IPS-15b (cell line): ENCODE data around the gene TEAD1.

Source experiments
- H3K27me3 ChIP-seq: one replicate; pipeline ENCODE4 v1.6.1; 2013; ENCODE audit warnings: low read length; ENCODE audit not compliant: control insufficient read depth, insufficient read depth
- H3K36me3 ChIP-seq: one replicate; pipeline ENCODE4 v1.6.1; 2013; ENCODE audit warnings: low read length; ENCODE audit not compliant: control insufficient read depth, insufficient read depth
- H3K4me1 ChIP-seq: one replicate; pipeline ENCODE4 v1.6.1; 2013; ENCODE audit warnings: mild to moderate bottlenecking, low read length; ENCODE audit not compliant: control insufficient read depth, insufficient read depth
- H3K4me3 ChIP-seq: one replicate; pipeline ENCODE4 v1.5.1; 2013; ENCODE audit warnings: low read depth, low read length
- H3K9ac ChIP-seq: one replicate; pipeline ENCODE4 v1.6.1; 2013; ENCODE audit warnings: low read depth, mild to moderate bottlenecking, low read length
- H3K9me3 ChIP-seq: one replicate; pipeline ENCODE4 v1.6.1; 2013; ENCODE audit warnings: mild to moderate bottlenecking, low read length; ENCODE audit not compliant: control insufficient read depth, insufficient read depth

TEAD1 gene

DNA sequence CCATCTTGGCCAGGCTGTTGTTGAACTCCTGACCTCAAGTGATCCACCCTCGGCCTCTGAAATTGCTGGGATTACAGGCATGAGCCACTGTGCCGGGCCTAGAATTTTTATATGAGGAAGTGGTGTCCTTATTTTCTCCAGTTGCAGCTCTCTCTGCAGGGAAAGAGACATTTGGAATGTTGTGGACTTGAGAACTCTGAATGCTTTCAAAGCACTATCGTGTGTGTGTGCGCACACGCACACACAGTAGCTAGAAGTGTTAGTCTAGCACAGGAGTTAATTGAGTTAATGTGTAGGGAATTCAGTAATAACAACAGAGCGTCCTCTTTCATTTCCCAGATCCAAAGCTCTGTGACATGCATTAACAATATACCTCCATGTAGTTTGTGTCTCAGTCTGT lies 170.9 kb downstream of the TEAD1 start:
- Histone ChIP-seq H3K4me1 (peaks cover 39% of the 10 kb centered on the region), H3K9ac (no peak overlapping the region), H3K4me3 (no peak overlapping the region), H3K27me3 (no peaks in the 10 kb centered on the region), H3K9me3 (no peaks in the 10 kb centered on the region), H3K36me3 (no peaks in the 10 kb centered on the region)

DNA sequence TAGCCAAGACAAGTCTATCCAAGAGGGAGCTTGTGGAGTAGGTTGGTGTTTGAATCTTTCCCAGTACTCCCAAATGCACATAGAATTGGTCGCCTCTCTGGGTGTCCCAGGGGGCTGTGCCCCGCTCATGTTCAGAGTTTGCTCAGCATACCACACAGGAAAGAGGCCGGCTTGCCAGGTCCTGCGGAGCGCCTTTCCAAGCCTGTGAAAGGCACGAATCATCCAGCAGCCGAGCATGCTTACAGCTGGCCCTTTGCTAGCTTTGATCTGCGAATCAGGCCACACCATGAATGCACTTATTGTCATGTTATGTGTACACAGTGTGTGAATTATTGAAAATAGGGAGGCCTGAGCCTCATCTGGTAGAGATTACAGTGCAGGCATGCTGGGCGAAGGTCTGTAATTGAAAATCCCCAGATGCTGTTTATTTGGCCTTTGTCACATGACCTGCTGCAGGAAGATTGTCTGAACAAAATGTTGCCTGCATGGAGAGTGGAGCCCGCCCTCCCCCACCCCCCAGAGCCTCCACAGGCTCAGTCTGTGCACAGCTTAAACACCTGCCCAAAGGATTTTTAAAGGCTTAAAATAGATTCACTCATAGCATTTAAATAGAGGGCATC lies 171.6 kb downstream of the TEAD1 start:
- Histone ChIP-seq H3K27me3 (no peaks in the 10 kb centered on the region), H3K9me3 (no peaks in the 10 kb centered on the region), H3K36me3 (no peaks in the 10 kb centered on the region), H3K4me3 (no peak overlapping the region), H3K4me1 (peaks cover 36% of the 10 kb centered on the region), H3K9ac (no peak overlapping the region)

DNA sequence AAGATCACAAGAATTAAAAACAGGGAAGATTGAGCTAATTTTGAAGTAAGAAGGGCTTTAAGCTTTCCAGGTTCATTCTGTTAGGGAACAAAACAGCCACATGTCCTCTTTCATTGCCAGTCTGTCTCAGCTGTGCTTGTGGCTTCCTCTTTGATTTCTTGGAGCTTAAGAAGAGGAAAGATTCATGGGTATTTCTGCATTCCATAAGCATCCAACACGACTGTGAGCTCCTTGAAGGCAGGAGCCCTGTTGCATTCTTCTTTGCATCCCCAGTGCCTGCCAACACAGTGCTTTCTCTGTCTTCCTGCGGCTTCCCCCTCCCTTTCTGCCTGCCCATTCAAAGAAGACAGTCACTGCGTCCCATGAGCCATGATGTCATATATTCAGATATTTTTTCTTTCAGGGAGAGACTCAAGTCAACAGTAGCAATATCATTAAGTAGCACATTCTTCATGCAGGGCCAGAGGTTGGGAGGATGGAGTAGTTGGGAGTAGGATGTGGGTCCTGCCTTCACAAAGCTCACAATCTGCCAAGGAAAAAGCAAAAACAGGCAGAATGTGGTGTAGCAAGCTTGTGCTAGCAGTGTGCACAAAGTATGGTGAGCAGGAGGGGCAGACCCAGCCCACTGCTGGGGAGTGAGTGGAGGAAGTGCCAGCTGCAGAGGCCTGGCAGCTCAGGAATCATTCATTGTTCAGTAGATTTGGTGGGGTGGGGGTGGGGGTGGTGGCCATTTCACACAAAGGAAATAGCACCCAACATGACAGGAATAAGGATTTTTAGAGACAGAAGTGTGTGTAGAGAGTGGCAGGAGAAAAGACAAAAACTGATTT lies 172.8 kb downstream of the TEAD1 start:
- Histone ChIP-seq H3K4me3 (no peak overlapping the region), H3K4me1 (peaks cover 27% of the 10 kb centered on the region), H3K9ac (no peak overlapping the region), H3K36me3 (no peaks in the 10 kb centered on the region), H3K9me3 (no peaks in the 10 kb centered on the region), H3K27me3 (no peaks in the 10 kb centered on the region)

DNA sequence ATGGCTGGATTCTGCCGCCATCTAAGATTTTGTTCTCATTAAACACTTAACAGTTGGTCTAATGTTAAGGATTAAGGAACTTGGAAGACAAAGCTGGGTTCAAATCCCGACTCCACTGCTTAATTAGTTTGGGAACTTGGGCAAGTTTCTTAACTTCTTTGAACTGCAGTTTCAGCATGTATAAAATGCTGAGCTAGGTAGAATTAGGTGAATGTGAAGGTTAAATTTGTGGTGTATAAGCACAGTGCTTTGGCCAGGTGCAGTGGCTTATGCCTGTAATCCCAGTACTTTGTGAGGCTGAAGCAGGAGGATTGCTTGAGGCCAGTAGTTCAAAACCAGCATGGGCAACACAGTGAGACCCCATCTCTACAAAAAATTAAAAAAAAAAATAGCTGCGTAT lies 174.2 kb downstream of the TEAD1 start:
- Histone ChIP-seq H3K9me3 (no peaks in the 10 kb centered on the region), H3K27me3 (no peaks in the 10 kb centered on the region), H3K4me3 (no peak overlapping the region), H3K9ac (no peak overlapping the region), H3K36me3 (no peaks in the 10 kb centered on the region), H3K4me1 (peaks cover 21% of the 10 kb centered on the region)

DNA sequence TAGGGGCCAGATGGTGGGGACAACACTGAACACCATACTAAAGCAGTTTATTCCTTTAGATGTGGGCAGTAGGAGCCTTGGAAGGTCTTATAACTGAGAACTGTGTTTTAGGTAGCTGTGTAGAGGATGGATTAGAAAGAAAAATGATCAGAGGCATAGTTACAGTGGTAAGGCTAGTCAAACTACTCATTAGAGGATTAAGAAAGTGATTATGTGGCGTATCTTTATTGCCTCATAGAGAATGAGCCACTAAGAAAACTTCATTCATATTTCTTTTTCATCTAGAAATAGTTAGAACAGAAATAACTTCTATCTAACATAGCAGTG lies 179.1 kb downstream of the TEAD1 start:
- Histone ChIP-seq H3K4me3 (no peak overlapping the region), H3K36me3 (no peaks in the 10 kb centered on the region), H3K9ac (no peak overlapping the region), H3K4me1 (no peaks in the 10 kb centered on the region), H3K27me3 (no peaks in the 10 kb centered on the region), H3K9me3 (no peaks in the 10 kb centered on the region)

DNA sequence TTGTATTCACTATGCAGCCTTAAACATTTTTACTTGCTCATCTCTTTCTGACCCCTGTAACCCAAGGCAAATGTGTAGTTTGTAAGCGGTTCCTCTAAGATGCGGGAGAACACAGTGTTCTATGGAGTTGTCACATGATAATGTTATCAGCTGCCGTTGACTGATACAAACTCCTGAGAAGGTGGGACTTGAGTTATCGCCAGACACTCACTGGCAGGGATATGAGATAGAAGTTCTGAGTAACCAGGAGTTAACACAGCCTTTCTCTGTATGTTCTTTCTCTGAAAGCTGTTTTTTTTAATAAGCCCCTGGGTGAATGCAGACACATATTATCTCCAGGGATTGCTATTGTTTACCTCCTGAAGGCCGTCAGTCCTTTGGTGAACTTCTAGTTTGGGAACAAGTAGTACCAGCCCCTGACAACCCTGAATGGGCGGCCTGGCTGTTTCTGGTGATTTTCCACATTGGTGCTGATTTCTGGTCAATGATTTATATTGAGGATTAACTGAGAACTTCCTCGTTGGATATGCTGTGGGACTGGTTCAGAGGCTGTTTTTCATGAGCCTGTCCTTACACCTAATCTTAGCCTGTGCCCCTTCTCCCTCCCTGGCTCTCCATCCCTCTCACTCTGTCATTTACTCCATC lies 179.6 kb downstream of the TEAD1 start:
- H3K36me3 ChIP-seq = no peaks in the 10 kb centered on the region
- no peaks in the 10 kb centered on the region for H3K27me3 ChIP-seq
- H3K9me3 ChIP-seq = no peaks in the 10 kb centered on the region
- no peaks in the 10 kb centered on the region for H3K4me1 ChIP-seq
- H3K9ac ChIP-seq = no peak overlapping the region
- no peak overlapping the region for H3K4me3 ChIP-seq

DNA sequence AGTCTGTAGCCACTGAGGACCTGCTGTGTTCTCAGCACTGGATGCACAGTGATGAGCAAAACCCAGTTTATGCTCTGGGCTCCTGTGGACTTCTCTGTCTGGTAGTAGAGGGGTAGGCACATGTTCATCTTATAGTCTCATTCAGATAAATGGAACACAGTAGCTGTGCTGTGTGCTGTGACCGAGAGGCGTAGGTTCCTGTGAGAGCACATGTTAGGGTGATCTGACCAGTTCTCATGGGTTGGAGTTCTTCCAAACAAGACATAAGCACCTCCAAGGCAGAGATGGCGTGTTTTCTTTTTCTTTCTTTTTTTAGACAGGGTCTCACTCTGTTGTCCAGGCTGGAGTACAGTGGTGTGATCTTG lies 180.1 kb downstream of the TEAD1 start:
- Histone ChIP-seq H3K36me3 (no peaks in the 10 kb centered on the region), H3K9me3 (no peaks in the 10 kb centered on the region), H3K27me3 (no peaks in the 10 kb centered on the region), H3K9ac (no peak overlapping the region), H3K4me3 (no peak overlapping the region), H3K4me1 (no peaks in the 10 kb centered on the region)

DNA sequence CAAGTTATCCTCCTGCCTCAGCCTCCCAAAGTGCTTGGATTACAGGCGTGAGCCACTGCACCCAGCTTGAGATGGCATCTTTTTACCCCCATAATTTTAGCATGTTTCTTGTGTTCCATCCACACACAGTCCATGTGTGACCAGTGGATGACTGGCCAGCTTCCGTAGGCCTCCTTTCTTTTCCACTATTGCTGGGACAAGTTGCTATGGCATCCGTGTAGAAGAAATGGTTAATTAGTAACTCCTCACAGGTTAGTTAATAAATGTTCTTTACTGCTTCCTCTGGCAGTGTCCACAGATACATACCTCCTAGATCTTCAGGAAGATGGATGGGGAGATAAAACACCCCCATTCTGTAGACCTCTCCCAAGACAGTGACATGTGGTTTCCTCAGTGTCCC lies 180.6 kb downstream of the TEAD1 start:
- no peak overlapping the region for H3K9ac ChIP-seq
- no peaks in the 10 kb centered on the region for H3K36me3 ChIP-seq
- no peaks in the 10 kb centered on the region for H3K4me1 ChIP-seq
- no peak overlapping the region for H3K4me3 ChIP-seq
- no peaks in the 10 kb centered on the region for H3K27me3 ChIP-seq
- no peaks in the 10 kb centered on the region for H3K9me3 ChIP-seq

DNA sequence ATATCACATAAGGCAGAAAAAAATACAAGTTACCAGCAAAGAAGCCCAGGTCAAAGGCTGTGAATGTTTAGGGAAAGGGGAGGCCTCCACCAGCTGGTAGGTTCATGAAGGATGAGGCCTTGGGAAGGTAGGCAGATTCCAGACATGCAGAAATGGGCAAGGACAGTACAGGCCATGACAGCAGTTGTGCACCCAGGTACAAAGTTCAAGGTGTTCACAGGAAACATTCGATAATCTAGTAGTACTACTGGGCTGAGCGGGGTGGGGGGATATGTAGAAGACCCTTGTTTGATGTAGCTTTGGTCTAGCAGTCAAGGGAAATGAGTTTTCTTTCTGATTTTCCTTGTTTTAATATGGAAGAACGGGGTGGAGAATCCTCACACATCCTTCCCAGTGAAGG lies 182.1 kb downstream of the TEAD1 start:
- Histone ChIP-seq H3K4me1 (no peaks in the 10 kb centered on the region), H3K9me3 (no peaks in the 10 kb centered on the region), H3K4me3 (no peak overlapping the region), H3K9ac (no peak overlapping the region), H3K36me3 (no peaks in the 10 kb centered on the region), H3K27me3 (no peaks in the 10 kb centered on the region)

DNA sequence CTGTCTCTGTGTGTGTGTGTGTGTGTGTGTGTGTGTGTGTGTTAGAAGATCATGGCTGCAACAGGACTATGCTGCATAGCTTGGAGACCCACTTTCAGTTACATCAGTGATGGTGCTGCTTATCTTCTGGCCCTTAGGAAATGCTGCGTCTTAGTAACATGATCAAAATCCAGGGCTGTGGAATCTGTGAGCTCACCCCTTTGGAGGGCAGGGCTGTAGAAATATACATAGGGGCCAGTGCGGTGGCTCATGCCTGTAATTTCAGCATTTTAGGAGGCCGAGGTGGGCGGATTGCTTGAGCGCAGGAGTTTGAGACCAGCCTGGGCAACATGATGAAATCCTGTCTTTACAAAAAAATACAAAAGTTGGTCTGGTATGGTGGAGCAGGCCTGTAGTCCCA lies 183.4 kb downstream of the TEAD1 start:
- H3K9ac ChIP-seq = no peak overlapping the region
- H3K4me3 ChIP-seq = no peak overlapping the region
- no peaks in the 10 kb centered on the region for H3K9me3 ChIP-seq
- peaks cover 5% of the 10 kb centered on the region for H3K4me1 ChIP-seq
- H3K36me3 ChIP-seq = no peaks in the 10 kb centered on the region
- H3K27me3 ChIP-seq = no peaks in the 10 kb centered on the region

DNA sequence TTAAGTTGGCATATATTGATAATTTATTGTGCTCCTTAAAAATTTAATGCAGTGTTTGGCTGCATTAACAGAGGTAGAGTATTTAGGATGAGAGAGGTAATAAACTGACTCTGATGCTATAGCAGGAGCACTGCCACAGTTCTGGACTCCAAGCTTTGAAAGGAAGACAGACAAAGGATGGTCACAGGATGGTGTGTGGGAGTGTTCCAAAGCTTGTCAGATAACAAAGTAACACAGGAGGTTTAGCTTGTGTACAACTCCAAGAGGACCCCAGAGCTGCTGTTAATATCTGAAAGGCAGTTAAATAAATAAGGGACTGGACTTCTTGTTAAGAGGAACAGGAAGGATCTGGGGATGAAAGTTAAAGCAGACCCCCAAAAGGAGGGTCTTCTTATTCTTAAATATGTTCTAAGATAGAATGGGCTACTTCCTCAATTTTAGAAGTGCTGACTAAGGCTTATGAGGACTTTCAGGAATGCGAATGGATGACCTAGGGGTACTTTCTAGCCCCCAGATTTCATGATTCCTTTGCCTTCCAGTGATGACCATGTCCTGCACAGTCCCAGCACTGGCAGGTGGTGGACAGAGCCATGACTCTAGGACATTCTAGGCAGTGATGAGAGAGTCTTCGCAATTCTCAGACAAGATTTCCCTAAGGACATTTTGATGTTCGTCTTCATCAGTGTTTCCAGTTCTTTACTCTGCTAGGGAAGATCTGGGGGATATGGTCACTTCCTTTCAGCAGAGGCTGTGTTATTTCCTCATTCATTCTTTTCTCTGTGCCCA lies 185.8 kb downstream of the TEAD1 start:
- Histone ChIP-seq H3K9ac (no peak overlapping the region), H3K9me3 (no peaks in the 10 kb centered on the region), H3K4me3 (no peak overlapping the region), H3K27me3 (no peaks in the 10 kb centered on the region), H3K4me1 (peaks cover 18% of the 10 kb centered on the region), H3K36me3 (no peaks in the 10 kb centered on the region)
